ENCODE data around the gene CTSV.
"Not testable (repeated sequence)": the region's sequence is repeated elsewhere in the genome, so short reads cannot be mapped to it uniquely, and the experiment has no call there.

Gene CTSV

DNA sequence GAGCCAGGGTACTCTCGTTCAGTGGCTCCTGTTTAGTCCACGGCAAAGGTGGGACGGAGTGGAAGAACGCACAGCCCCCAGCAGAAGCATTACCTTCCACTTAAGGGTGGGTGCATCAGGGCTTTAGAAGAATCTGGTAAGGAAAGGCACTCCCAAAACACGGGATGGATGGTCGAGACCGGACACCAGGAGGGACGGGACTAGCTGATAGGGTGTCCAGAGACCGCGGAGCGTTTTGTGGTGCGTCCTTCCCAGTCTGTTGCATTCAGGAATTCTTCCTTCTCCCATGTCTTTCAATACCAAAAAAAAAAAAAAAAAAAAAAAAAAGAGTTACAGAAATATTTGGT is 545 bp upstream of the CTSV start:
- DNase-seq = no peak

DNA sequence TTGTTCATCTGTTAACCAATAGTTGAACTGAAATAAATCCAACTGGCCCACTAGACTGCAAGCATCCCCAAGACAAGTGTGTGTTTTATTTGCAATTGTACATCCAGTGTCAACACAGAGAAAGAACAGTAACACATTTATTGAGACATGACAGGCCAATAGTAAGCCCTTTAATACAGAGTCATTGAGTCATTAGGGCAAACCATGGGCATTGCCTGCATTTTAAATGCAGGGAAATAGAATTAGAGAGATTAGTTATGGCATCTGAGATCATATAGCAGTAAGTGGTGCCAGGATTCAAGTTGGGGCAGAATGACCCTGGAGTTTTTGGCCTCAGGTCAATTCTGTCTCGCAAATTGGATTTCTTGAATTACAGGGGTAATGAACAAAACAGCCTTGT is 15.4 kb downstream of the CTSV start:
- DNase-seq = not testable (repeated sequence)

GRCh38 chr9:97013151-97014132 is 25.5 kb downstream of the CTSV start:
- DNase-seq = peak; percentile 79

GRCh38 chr9:97012617-97013016 is 26.3 kb downstream of the CTSV start:
- DNase-seq = peak; percentile 9

- not testable (repeated sequence) for DNase-seq
Observed at GRCh38 chr9:97002195-97002594, 36.7 kb downstream of the CTSV start.

DNA sequence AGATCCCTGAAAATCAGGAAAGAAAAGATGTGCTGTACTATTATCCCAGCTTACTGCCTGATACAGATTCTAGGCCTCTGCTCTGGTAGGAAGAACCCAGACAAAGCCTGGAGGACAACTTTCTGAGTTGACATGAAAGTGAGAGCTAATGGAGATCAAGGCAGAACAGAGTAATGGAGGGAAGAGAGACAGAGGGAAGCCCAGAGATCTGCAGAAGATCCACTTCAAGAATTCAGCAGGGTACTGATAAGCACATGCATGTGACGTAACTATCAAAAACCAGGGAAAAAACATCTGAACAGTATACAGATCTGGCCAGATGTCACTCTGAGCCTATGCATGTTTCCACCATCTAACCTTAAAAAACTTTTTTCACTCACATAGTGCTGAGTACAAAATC is 37.6 kb downstream of the CTSV start:
- DNase-seq = not testable (repeated sequence)

GRCh38 chr9:97000139-97000787 is 38.7 kb downstream of the CTSV start:
- not testable (repeated sequence) for DNase-seq

GRCh38 chr9:96999733-97000132 is 39.2 kb downstream of the CTSV start:
- not testable (repeated sequence) for DNase-seq

- DNase-seq = not testable (repeated sequence)
Observed at GRCh38 chr9:96997009-96997701, 41.8 kb downstream of the CTSV start.

DNA sequence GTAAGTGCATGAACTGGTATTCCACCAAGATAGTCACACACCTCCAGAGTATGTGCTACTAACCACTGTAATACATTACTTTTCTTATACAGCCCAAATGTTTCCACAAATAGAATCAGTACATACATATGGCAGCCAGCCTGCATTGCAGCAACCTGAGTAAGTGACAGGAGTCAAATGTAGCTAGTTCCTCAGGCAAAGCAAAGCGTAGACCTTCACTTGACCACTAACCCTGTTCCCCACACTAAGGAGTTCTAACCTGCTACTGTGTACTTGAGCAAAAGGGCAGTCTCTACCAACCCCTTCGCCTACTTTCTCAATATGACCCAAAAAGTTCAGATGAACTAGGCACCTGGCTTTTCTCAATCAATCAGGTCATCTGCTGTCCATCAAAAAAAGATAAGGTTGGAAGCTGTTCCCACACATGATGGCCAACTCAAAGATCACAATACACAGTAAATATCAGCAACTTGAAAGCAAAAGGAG is 44.4 kb downstream of the CTSV start:
- DNase-seq = not testable (repeated sequence)

- DNase-seq = not testable (repeated sequence)
Observed at GRCh38 chr9:96992303-96992702, 46.6 kb downstream of the CTSV start.

GRCh38 chr9:96989747-96990318 is 49.1 kb downstream of the CTSV start:
- DNase-seq = not testable (repeated sequence)

DNA sequence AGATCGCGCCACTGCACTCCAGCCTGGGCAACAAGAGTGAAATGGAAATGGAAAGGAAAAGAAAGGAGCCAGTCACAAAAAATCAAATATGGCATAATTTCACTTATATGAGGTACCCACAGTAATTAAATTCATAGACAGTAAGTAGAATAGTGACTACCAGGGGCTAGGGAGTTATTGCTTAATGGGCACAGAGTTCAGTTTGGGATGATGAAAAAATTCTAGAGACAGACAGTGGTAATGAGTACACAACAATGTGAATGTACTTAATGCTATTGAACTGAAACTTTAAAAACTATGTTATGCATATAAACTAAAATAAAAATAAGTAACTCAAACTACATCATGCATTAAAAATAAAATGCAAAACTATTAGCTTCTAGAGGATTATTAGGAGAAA is 54.1 kb downstream of the CTSV start:
- DNase-seq = not testable (repeated sequence)

GRCh38 chr9:96984139-96984538 is 54.8 kb downstream of the CTSV start:
- not testable (repeated sequence) for DNase-seq

DNA sequence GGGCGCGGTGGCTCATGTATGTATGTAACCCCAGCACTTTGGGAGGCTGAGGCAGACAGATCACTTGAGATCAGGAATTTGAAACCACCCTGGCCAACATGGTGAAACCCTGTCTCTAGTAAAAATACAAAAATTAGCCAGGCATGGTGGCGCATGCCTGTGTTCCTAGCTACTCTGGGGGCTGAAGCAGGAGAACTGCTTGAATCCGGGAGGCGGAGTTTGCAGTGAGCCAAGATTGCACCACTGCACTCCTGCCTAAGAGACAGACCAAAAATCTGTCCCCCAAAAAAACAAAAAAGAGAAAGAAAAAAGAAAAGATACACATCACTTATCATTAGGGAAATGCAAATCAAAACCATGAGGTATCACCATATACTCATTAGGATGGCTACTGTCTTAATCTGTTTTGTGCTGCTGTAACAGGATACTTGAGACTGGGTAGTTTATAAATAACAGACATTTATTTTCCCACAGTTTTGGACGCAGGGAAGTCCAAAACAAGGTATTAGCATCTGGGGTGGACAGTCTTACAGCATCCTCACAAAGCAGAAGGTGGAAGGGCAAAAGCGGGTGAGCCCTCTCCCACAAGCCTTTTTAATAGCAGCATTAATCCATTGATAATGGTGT is 55.3 kb downstream of the CTSV start:
- not testable (repeated sequence) for DNase-seq
